Stomach (tissue), 9 donors: ENCODE results near the gene PGC. TPM values are rescaled to one million over a fixed set of nuclear protein-coding genes. Genes with fewer than 3 reads are reported as not detected.

Experiments used
- DNase-seq, 2 donors: peaks; one replicate each; pipeline versions ENCODE4 v3.0.0 to v3.0.0-alpha.2; 2013 to 2019
- H3K27ac ChIP-seq, 5 donors: fragments of 200-600 bp in 4 of 5; sonication (generic) in 4 of 5; one replicate each; pipeline ENCODE4 v1.5.1; 2013 to 2019; ENCODE audit warnings: mild to moderate bottlenecking in 1 of 5, moderate library complexity in 1 of 5
- H3K27me3 ChIP-seq, 3 donors: fragments of 200-600 bp; sonication (generic); one replicate each; pipeline ENCODE4 v1.5.1; 2017 to 2019; ENCODE audit warnings: mixed run types in 1 of 3
- H3K36me3 ChIP-seq, 4 donors: fragments of 200-600 bp; sonication (generic); 1 replicate in 3 of 4; 2 replicates in 1 of 4; pipeline ENCODE4 v1.5.1; 2016 to 2019
- H3K4me1 ChIP-seq, 4 donors: fragments of 200-600 bp; sonication (generic); one replicate each; pipeline ENCODE4 v1.5.1; 2016 to 2019
- H3K4me3 ChIP-seq, 4 donors: fragments of 200-600 bp; sonication (generic) in 3 of 4; one replicate each; pipeline ENCODE4 v1.5.1; 2016 to 2019; ENCODE audit warnings: mild to moderate bottlenecking in 1 of 4
- H3K9me3 ChIP-seq, 4 donors: fragments of 200-600 bp; sonication (generic); one replicate each; pipeline ENCODE4 v1.5.1; 2016 to 2019
- CTCF ChIP-seq, 7 experiments: fragments of 450-650 bp in 4 of 7; fragments of 200-600 bp in 3 of 7; sonication (generic) in 3 of 7; IDR thresholded peaks; one replicate each; pipeline ENCODE4 v1.5.1; 2016 to 2019; ENCODE audit warnings: antibody characterized with exemption in 7 of 7, control low read depth in 2 of 7, mild to moderate bottlenecking in 1 of 7
- EP300 ChIP-seq: sonication (generic); formaldehyde crosslinking; IDR thresholded peaks from one replicate; pipeline ENCODE4 v1.6.1; 2017; ENCODE audit warnings: antibody characterized with exemption
- POLR2A ChIP-seq, 4 donors: fragments of 450-650 bp; IDR thresholded peaks; one replicate each; pipeline ENCODE4 v1.6.1; 2016; ENCODE audit warnings: antibody characterized with exemption in 4 of 4, control low read depth in 2 of 4, mild to moderate bottlenecking in 1 of 4, moderate library complexity in 1 of 4
- POLR2AphosphoS5 ChIP-seq, 3 donors: sonication (generic); formaldehyde crosslinking; IDR thresholded peaks; one replicate each; pipeline ENCODE4 v1.6.1; 2016; ENCODE audit warnings: antibody characterized with exemption in 3 of 3
- WGBS, 5 donors: extraction: QIAGEN DNeasy Blood & Tissue Kit in 3 of 5; methylation state at CpG; one replicate each; pipeline versions ENCODE4 v1.1.5 to v1.1.7; 2013 to 2018; 5-methylcytosine and 5-hydroxymethylcytosine counted together
- intact Hi-C: fragments of 100-400 bp; cut with DNase I; formaldehyde crosslinking; loops from one replicate; pipeline ENCODE4 v1.15.1; 2023; ENCODE audit warnings: low total_unique reads
- polyA plus RNA-seq, 3 donors: library from polyadenylated mRNA; stranded (reverse); fragments of 200-250 nt; gene quantifications; one replicate each; pipeline ENCODE4 v1.2.3, GENCODE V29; 2013
- total RNA-seq, 5 donors: library from RNA; depleted of rRNA; stranded (reverse); fragments of >200 nt; gene quantifications; one replicate each; pipeline versions ENCODE4 v1.1.0 to v1.2.3, GENCODE V29; 2014 to 2016
- donor health status: healthy with polysubstance abuse.
- donor health status: Bipolar disorder and iron deficiency.
- donor health status: healthy.

Gene PGC
- total and polyA plus RNA-seq, 8 donors: 101 to 48,206 (median 8,210) TPM

GRCh38 chr6:41705311-41705995 is 41.7 kb downstream of the PGC start:
- 59 to 83% (median 68%) methylated on average over 8 to 12 of the region's 12 CpGs for WGBS, 5 donors
- Histone ChIP-seq H3K9me3 (no peaks in the 10 kb centered on the region), H3K4me1 (peaks cover 30 to 64% (median 53%) of the 10 kb centered on the region in 4 donors), H3K27ac (peak overlapping the region; percentile 18 to 84 (median 83)), H3K36me3 (peaks cover 0 to 10% (median 7%) of the 10 kb centered on the region in 4 donors), H3K4me3 (peak overlapping the region in 1 of 4 donors; percentile 27), H3K27me3 (no peaks in the 10 kb centered on the region)
- intact Hi-C loops: no loop called here
- TF ChIP-seq EP300 (no peak), POLR2AphosphoS5 (IDR thresholded peaks at IDR 0.05) (peak in 1 of 3 donors; percentile 30)
- no peak for DNase-seq

- peaks cover 0 to 10% (median 7%) of the 10 kb centered on the region in 4 donors for H3K36me3 ChIP-seq
- peak; percentile 54 to 81 for DNase-seq
- H3K27ac ChIP-seq: peak overlapping the region; percentile 18 to 84 (median 83)
- TF ChIP-seq EP300 (no peak), POLR2AphosphoS5 (IDR thresholded peaks at IDR 0.05) (peak in 1 of 3 donors; percentile 68), CTCF (IDR thresholded peaks at IDR 0.05) (no peak), POLR2A (IDR thresholded peaks at IDR 0.05) (no peak)
- intact Hi-C loops: no loop called here
- no peaks in the 10 kb centered on the region for H3K27me3 ChIP-seq
- peak overlapping the region in 1 of 4 donors; percentile 27 for H3K4me3 ChIP-seq
- H3K4me1 ChIP-seq: peaks cover 30 to 59% (median 53%) of the 10 kb centered on the region in 4 donors
- 46 to 68% (median 52%) methylated on average over 4 to 5 of the region's 5 CpGs for WGBS, 5 donors
- no peaks in the 10 kb centered on the region for H3K9me3 ChIP-seq
Measured at GRCh38 chr6:41704656-41705310, 42.4 kb downstream of the PGC start.

- intact Hi-C loops: no loop called here
Measured at GRCh38 chr6:41704028-41704427, 43.2 kb downstream of the PGC start.

GRCh38 chr6:41702771-41703494 is 44.3 kb downstream of the PGC start:
- Histone ChIP-seq H3K36me3 (peaks cover 6 to 12% (median 9%) of the 10 kb centered on the region in 4 donors), H3K27ac (no peak overlapping the region), H3K27me3 (no peaks in the 10 kb centered on the region), H3K4me1 (peaks cover 30 to 56% (median 45%) of the 10 kb centered on the region in 4 donors), H3K9me3 (no peaks in the 10 kb centered on the region), H3K4me3 (no peak overlapping the region)
- intact Hi-C loops: no loop called here
- no peak for DNase-seq
- WGBS, 5 donors: 79 to 93% (median 89%) methylated on average over 11 to 14 of the region's 14 CpGs
- TF ChIP-seq POLR2A (IDR thresholded peaks at IDR 0.05): no peak
- no peak for TF ChIP-seq CTCF (IDR thresholded peaks at IDR 0.05)
- no peak for TF ChIP-seq EP300
- no peak for TF ChIP-seq POLR2AphosphoS5 (IDR thresholded peaks at IDR 0.05)

More at GRCh38 chr6:41704028-41704427, 43.2 kb downstream of the PGC start:
- H3K36me3 ChIP-seq: peaks cover 4 to 10% (median 7%) of the 10 kb centered on the region in 4 donors
- TF ChIP-seq POLR2AphosphoS5 (IDR thresholded peaks at IDR 0.05): no peak
- H3K9me3 ChIP-seq: no peaks in the 10 kb centered on the region
- no peak for DNase-seq
- peaks cover 30 to 57% (median 53%) of the 10 kb centered on the region in 4 donors for H3K4me1 ChIP-seq
- H3K27ac ChIP-seq: peak overlapping the region in 3 of 5 donors; percentile 69 to 84 (median 83)
- no peaks in the 10 kb centered on the region for H3K27me3 ChIP-seq
- H3K4me3 ChIP-seq: no peak overlapping the region
- WGBS, 5 donors: 73 to 82% (median 81%) methylated on average over 7 of the region's 7 CpGs

GRCh38 chr6:41702089-41702745 is 45.0 kb downstream of the PGC start:
- no peak for DNase-seq
- peaks cover 30 to 49% (median 38%) of the 10 kb centered on the region in 4 donors for H3K4me1 ChIP-seq
- peaks cover 6 to 12% (median 10%) of the 10 kb centered on the region in 4 donors for H3K36me3 ChIP-seq
- H3K27ac ChIP-seq: no peak overlapping the region
- intact Hi-C loops: no loop called here
- WGBS, 5 donors: 93 to 98% (median 97%) methylated on average over 8 to 10 of the region's 10 CpGs
- no peak for TF ChIP-seq CTCF (IDR thresholded peaks at IDR 0.05)
- no peak for TF ChIP-seq POLR2AphosphoS5 (IDR thresholded peaks at IDR 0.05)
- TF ChIP-seq POLR2A (IDR thresholded peaks at IDR 0.05): no peak
- no peak for TF ChIP-seq EP300
- H3K27me3 ChIP-seq: no peaks in the 10 kb centered on the region
- H3K4me3 ChIP-seq: no peak overlapping the region
- no peaks in the 10 kb centered on the region for H3K9me3 ChIP-seq
